ENCODE results near the gene CCSER1. TPM values are rescaled to one million over a fixed set of nuclear protein-coding genes. Genes with fewer than 3 reads are reported as not detected.

Gene CCSER1
- polyA plus RNA-seq, 1 experiment: not detected

DNA sequence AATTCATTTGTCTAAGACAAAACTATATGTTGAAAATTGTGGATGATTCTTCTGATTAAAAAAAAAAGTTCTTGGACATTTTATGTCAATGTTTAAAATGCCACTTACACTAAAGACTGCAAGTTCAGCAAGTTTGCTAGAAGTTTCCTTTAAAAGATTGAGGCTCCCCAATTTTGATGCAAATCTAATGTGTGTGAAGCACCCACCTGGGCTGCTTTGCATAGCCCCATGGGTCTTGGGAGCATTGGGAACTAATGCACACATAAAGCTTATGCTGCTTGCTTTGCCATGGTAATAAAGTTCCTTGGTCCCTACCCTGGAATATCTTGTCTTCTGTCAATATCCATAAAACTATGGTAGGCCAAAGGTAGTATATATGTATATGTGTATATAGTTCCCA is 1450.7 kb downstream of the CCSER1 start:
- Histone ChIP-seq H3K4me3 (ENCODE audit: low read depth, low read length) (no peak overlapping the region), H3K27me3 (ENCODE audit: control insufficient read depth, insufficient read depth, low read length) (no peaks in the 10 kb centered on the region), H3K36me3 (ENCODE audit: control insufficient read depth, insufficient read depth, low read length) (no peaks in the 10 kb centered on the region)
- CTCF ChIA-PET: no interaction called here
- no peak for DNase-seq (ENCODE audit: low read depth)
- POLR2A ChIA-PET: no interaction called here
- no peak for TF ChIP-seq CTCF (IDR thresholded peaks at IDR 0.05; ENCODE audit: insufficient read depth, low read depth, low read length)

- ChIA-PET POLR2A (no interaction called here), CTCF (no interaction called here)
- no peak for DNase-seq (ENCODE audit: low read depth)
- Histone ChIP-seq H3K4me3 (ENCODE audit: low read depth, low read length) (no peak overlapping the region), H3K36me3 (ENCODE audit: control insufficient read depth, insufficient read depth, low read length) (no peaks in the 10 kb centered on the region), H3K27me3 (ENCODE audit: control insufficient read depth, insufficient read depth, low read length) (no peaks in the 10 kb centered on the region)
- no peak for TF ChIP-seq CTCF (IDR thresholded peaks at IDR 0.05; ENCODE audit: insufficient read depth, low read depth, low read length)
Measured at GRCh38 chr4:91590260-91590659, 1463.1 kb downstream of the CCSER1 start.

GRCh38 chr4:91592125-91592524 is 1464.9 kb downstream of the CCSER1 start:
- no peaks in the 10 kb centered on the region for H3K36me3 ChIP-seq (ENCODE audit: control insufficient read depth, insufficient read depth, low read length)
- CTCF ChIA-PET: no interaction called here

GRCh38 chr4:91596718-91597117 is 1469.5 kb downstream of the CCSER1 start:
- no peak for DNase-seq (ENCODE audit: low read depth)
- H3K27me3 ChIP-seq (ENCODE audit: control insufficient read depth, insufficient read depth, low read length): no peaks in the 10 kb centered on the region
- no peak for TF ChIP-seq CTCF (IDR thresholded peaks at IDR 0.05; ENCODE audit: insufficient read depth, low read depth, low read length)
- ChIA-PET POLR2A (no interaction called here), CTCF (no interaction called here)
- no peaks in the 10 kb centered on the region for H3K36me3 ChIP-seq (ENCODE audit: control insufficient read depth, insufficient read depth, low read length)
- no peak overlapping the region for H3K4me3 ChIP-seq (ENCODE audit: low read depth, low read length)

More at GRCh38 chr4:91592125-91592524, 1464.9 kb downstream of the CCSER1 start:
- no peak overlapping the region for H3K4me3 ChIP-seq (ENCODE audit: low read depth, low read length)
- no peaks in the 10 kb centered on the region for H3K27me3 ChIP-seq (ENCODE audit: control insufficient read depth, insufficient read depth, low read length)
- no peak for TF ChIP-seq CTCF (IDR thresholded peaks at IDR 0.05; ENCODE audit: insufficient read depth, low read depth, low read length)
- no peak for DNase-seq (ENCODE audit: low read depth)
- POLR2A ChIA-PET: no interaction called here

- Histone ChIP-seq H3K4me3 (ENCODE audit: low read depth, low read length) (no peak overlapping the region), H3K36me3 (ENCODE audit: control insufficient read depth, insufficient read depth, low read length) (no peaks in the 10 kb centered on the region), H3K27me3 (ENCODE audit: control insufficient read depth, insufficient read depth, low read length) (no peaks in the 10 kb centered on the region)
- CTCF ChIA-PET: no interaction called here
- no peak for TF ChIP-seq CTCF (IDR thresholded peaks at IDR 0.05; ENCODE audit: insufficient read depth, low read depth, low read length)
- no peak for DNase-seq (ENCODE audit: low read depth)
- POLR2A ChIA-PET: no interaction called here
Measured at GRCh38 chr4:91598696-91599095, 1471.5 kb downstream of the CCSER1 start.

All from BJ (cell line).